Prostate gland (tissue), 2 donors: ENCODE data around the gene CDCA7. TPM values are rescaled to one million over a fixed set of nuclear protein-coding genes. Genes with fewer than 3 reads are reported as not detected.

ENCODE experiments used
- DNase-seq: peaks from one replicate; pipeline ENCODE4 v3.0.0-alpha.2; 2019; ENCODE audit warnings: low spot score
- H3K27ac ChIP-seq, 2 donors: fragments of 200-600 bp; sonication (generic); 2 replicates each; pipeline ENCODE4 v1.5.1; 2017 to 2019
- H3K27me3 ChIP-seq: fragments of 200-600 bp; sonication (generic); replicated peaks from 2 replicates; pipeline ENCODE4 v1.5.1; 2019; ENCODE audit not compliant: insufficient read depth
- H3K36me3 ChIP-seq, 2 donors: fragments of 200-600 bp; sonication (generic); 1 replicate in 1 of 2; 2 replicates in 1 of 2; pipeline versions ENCODE4 v1.5.1 to v1.8.1; 2017 to 2019
- H3K4me1 ChIP-seq: fragments of 200-600 bp; sonication (generic); replicated peaks from 2 replicates; pipeline ENCODE4 v1.5.1; 2019
- H3K4me3 ChIP-seq, 2 donors: fragments of 200-600 bp; sonication (generic); 2 replicates each; pipeline ENCODE4 v1.5.1; 2017 to 2019
- H3K9me3 ChIP-seq: fragments of 200-600 bp; sonication (generic); 2 replicates; pipeline ENCODE4 v1.5.1; 2017
- POLR2A ChIP-seq: fragments of 450-650 bp; IDR thresholded peaks from one replicate; pipeline ENCODE4 v1.6.1; 2016; ENCODE audit warnings: antibody characterized with exemption, mild to moderate bottlenecking
- POLR2AphosphoS5 ChIP-seq: sonication (generic); formaldehyde crosslinking; IDR thresholded peaks from one replicate; pipeline ENCODE4 v1.6.1; 2017; ENCODE audit warnings: antibody characterized with exemption
- whole genome bisulfite sequencing: methylation state at CpG from one replicate; pipeline ENCODE4 v1.1.5; 2018; 5-methylcytosine and 5-hydroxymethylcytosine counted together
- intact Hi-C: fragments of 100-400 bp; cut with DNase I; formaldehyde crosslinking; loops from one replicate; pipeline ENCODE4 v1.14.2; 2022
- total RNA-seq, 2 donors: library from RNA; depleted of rRNA; stranded (reverse); fragments of >200 nt; gene quantifications; one replicate each; pipeline ENCODE4 v1.1.0, GENCODE V29; 2016
- TF ChIP-seq, protein P1 (sequence below), 4 experiments: fragments of 200-600 bp in 2 of 4; fragments of 450-650 bp in 2 of 4; sonication (generic) in 2 of 4; IDR thresholded peaks; 1 replicate in 3 of 4; 2 replicates in 1 of 4; pipeline ENCODE4 v1.5.1; 2016 to 2019; ENCODE audit warnings: antibody characterized with exemption in 4 of 4, mild to moderate bottlenecking in 2 of 4, moderate library complexity in 2 of 4

CDCA7 gene
- total RNA-seq, 2 donors from 2014 or later = 9.5 to 13.7 TPM

- intact Hi-C loops = loop anchor here (5.0 to 10.0 kb wide), 3 partner anchors 35 to 637 kb away; no protein-coding TSS in a partner anchor
- Histone ChIP-seq H3K27ac (no peak overlapping the region), H3K4me3 (no peak overlapping the region), H3K27me3 (no peaks in the 10 kb centered on the region), H3K4me1 (no peaks in the 10 kb centered on the region), H3K9me3 (no peaks in the 10 kb centered on the region), H3K36me3 (no peaks in the 10 kb centered on the region)
- no peak for DNase-seq
- TF ChIP-seq POLR2A = no peak
- TF ChIP-seq, protein P1, sequence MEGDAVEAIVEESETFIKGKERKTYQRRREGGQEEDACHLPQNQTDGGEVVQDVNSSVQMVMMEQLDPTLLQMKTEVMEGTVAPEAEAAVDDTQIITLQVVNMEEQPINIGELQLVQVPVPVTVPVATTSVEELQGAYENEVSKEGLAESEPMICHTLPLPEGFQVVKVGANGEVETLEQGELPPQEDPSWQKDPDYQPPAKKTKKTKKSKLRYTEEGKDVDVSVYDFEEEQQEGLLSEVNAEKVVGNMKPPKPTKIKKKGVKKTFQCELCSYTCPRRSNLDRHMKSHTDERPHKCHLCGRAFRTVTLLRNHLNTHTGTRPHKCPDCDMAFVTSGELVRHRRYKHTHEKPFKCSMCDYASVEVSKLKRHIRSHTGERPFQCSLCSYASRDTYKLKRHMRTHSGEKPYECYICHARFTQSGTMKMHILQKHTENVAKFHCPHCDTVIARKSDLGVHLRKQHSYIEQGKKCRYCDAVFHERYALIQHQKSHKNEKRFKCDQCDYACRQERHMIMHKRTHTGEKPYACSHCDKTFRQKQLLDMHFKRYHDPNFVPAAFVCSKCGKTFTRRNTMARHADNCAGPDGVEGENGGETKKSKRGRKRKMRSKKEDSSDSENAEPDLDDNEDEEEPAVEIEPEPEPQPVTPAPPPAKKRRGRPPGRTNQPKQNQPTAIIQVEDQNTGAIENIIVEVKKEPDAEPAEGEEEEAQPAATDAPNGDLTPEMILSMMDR (IDR thresholded peaks at IDR 0.05) = no peak
- TF ChIP-seq POLR2AphosphoS5 = no peak
- WGBS = 91% methylated on average over 4 of the region's 4 CpGs
Measured at GRCh38 chr2:173407646-173408045, 53.0 kb downstream of the CDCA7 start.

GRCh38 chr2:173410579-173410978 is 55.9 kb downstream of the CDCA7 start:
- intact Hi-C loops = no loop called here
- 73% methylated on average over 3 of the region's 3 CpGs for WGBS
- H3K36me3 ChIP-seq = no peaks in the 10 kb centered on the region
- no peak overlapping the region for H3K27ac ChIP-seq
- H3K27me3 ChIP-seq = no peaks in the 10 kb centered on the region
- no peaks in the 10 kb centered on the region for H3K9me3 ChIP-seq
- TF ChIP-seq, protein P1 (IDR thresholded peaks at IDR 0.05) = no peak
- no peak for TF ChIP-seq POLR2A
- TF ChIP-seq POLR2AphosphoS5 = no peak
- no peak overlapping the region for H3K4me3 ChIP-seq
- H3K4me1 ChIP-seq = no peaks in the 10 kb centered on the region
- no peak for DNase-seq

- Histone ChIP-seq H3K36me3 (no peaks in the 10 kb centered on the region), H3K27ac (no peak overlapping the region), H3K4me1 (no peaks in the 10 kb centered on the region), H3K27me3 (no peaks in the 10 kb centered on the region), H3K9me3 (no peaks in the 10 kb centered on the region), H3K4me3 (no peak overlapping the region)
- TF ChIP-seq POLR2A (no peak), POLR2AphosphoS5 (no peak)
- TF ChIP-seq, protein P1 (IDR thresholded peaks at IDR 0.05) = no peak
- intact Hi-C loops = no loop called here
- no peak for DNase-seq
- WGBS = 46% methylated on average over 1 of the region's 1 CpG
Measured at GRCh38 chr2:173412628-173413027, 58.0 kb downstream of the CDCA7 start.

DNA sequence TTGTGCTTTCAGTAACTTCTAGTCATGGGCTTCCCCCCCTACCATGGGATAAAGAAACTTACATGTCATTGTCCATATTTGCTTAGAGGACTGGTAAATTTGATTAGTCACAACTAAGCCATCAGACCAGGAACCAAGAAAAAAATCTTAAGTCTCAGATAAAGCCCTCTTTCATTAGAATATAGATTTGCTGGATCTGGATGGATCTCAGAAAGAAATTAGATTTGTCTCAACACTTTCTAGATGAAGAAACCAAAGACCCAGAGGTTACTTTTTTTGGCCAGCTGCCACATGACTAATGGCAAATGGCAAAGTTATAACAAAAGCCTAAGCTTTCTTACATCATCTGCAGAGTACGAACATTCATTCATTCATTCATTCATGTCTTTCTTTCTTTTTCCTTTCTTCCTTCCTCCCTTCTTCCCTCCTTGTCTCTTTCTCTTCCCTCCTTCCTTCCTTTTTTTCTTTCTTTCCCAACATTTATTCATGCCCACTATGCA is 60.2 kb downstream of the CDCA7 start:
- Histone ChIP-seq H3K9me3 (no peaks in the 10 kb centered on the region), H3K27me3 (no peaks in the 10 kb centered on the region), H3K4me3 (no peak overlapping the region), H3K4me1 (no peaks in the 10 kb centered on the region), H3K27ac (no peak overlapping the region), H3K36me3 (no peaks in the 10 kb centered on the region)
- intact Hi-C loops = no loop called here
- TF ChIP-seq POLR2A (no peak), POLR2AphosphoS5 (no peak)
- TF ChIP-seq, protein P1 (IDR thresholded peaks at IDR 0.05) = no peak
- 69% methylated on average over 1 of the region's 1 CpG for WGBS
- no peak for DNase-seq
